Smooth muscle cell of the brain vasculature (primary cell): Measurements from ENCODE around the gene OR4C15.

Source experiments
- DNase-seq: peaks from one replicate; pipeline ENCODE4 v3.0.0-alpha.2; 2012; ENCODE audit warnings: low read depth, low spot score

The OR4C15 gene

DNA sequence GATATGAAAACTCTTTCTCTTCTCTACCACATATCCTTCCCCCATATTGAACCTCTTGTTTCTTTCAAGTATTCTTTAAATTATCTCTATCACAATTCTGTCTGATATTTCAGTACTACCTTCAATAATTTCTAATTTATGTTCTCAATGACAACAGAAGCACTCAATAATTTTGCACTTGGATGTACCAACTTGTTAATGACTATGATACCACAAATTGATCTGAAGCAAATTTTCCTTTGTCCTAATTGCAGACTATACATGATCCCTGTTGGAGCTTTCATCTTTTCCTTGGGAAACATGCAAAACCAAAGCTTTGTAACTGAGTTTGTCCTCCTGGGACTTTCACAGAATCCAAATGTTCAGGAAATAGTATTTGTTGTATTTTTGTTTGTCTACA lies at the start of gene OR4C15:
OR4C15 (plus strand) TSS at position 301 of the 400 bp plus-strand sequence; CDS start at position 301, 0 bp downstream.
- no peak for DNase-seq

DNA sequence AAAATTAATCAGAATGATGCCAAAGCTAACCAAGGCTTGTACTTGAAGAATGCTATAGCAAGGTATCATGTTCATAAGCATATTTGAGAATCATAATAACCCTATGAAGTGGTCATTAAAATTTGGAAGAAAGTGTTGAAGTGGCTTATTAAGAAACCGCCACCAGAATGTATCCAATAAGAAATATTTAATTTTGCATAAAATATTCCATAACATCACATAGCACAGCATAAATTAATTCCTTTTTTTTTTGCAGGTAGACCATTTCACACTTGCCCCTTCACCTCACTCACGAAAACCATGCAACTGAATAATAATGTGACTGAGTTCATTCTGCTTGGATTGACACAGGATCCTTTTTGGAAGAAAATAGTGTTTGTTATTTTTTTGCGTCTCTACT lies 17.6 kb downstream of the OR4C15 start, which contains the start of gene OR4C16:
OR4C16 (plus strand) TSS at position 301 of the 400 bp plus-strand sequence; CDS start at position 301, 0 bp downstream.
- no peak for DNase-seq

DNA sequence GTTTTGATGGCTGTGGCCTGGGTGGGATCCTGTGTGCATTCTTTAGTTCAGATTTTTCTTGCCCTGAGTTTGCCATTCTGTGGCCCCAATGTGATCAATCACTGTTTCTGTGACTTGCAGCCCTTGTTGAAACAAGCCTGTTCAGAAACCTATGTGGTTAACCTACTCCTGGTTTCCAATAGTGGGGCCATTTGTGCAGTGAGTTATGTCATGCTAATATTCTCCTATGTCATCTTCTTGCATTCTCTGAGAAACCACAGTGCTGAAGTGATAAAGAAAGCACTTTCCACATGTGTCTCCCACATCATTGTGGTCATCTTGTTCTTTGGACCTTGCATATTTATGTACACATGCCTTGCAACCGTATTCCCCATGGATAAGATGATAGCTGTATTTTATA lies 18.3 kb downstream of the OR4C15 start:
- DNase-seq: no peak
